Astrocyte of the cerebellum (primary cell): Measurements from ENCODE around the gene SSBP3.

ENCODE experiments used
- DNase-seq: peaks from one replicate; pipeline ENCODE4 v3.0.0-alpha.2; 2011; ENCODE audit warnings: low read depth
- H3K4me3 ChIP-seq: 2 replicates; pipeline ENCODE4 v1.5.1; 2011; ENCODE audit warnings: mild to moderate bottlenecking, low read depth, low read length, moderate library complexity
- CTCF ChIP-seq: IDR thresholded peaks from 2 replicates; pipeline ENCODE4 v1.5.1; 2012; ENCODE audit warnings: low read length, low read depth, moderate library complexity, mild to moderate bottlenecking; ENCODE audit errors: missing control alignments
- in situ Hi-C: cut with HindIII; loops from 2 replicates; pipeline ENCODE4 v1.10.0; 2017; ENCODE audit warnings: low sequenced_read_pairs

SSBP3 gene

DNA sequence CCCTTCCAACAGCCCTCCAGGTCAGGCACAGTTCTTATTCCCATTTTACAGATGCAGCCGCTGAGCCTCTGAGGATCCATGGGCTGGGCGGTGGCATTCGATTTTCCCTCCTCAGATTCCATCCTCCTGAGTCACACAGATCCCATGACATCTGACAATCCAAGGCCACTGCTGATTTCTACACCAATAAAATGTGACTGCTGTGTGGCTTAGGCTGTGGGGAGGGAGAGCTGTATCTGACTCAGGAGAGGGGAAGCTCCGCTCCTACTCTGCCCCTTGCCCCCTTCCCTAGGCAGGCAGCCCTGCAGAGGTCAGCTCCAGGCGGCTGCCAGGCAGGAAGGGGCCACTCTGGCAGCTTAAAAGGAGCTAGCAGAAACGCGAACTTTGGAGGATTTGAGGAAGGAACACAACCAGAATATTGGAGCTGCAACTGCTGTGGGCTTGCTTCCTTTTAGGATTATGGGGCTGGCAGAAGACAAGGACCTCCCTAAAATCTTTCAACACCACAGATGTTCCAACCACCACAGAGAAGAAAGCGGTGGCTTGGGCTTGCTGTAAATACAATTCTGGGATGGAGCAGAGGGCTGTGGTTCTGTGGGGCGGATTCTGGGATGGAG is 156.3 kb downstream of the SSBP3 start:
- H3K4me3 ChIP-seq, result no peak overlapping the region
- no peak for TF ChIP-seq CTCF
- no peak for DNase-seq
- in situ Hi-C loops, result no loop called here

DNA sequence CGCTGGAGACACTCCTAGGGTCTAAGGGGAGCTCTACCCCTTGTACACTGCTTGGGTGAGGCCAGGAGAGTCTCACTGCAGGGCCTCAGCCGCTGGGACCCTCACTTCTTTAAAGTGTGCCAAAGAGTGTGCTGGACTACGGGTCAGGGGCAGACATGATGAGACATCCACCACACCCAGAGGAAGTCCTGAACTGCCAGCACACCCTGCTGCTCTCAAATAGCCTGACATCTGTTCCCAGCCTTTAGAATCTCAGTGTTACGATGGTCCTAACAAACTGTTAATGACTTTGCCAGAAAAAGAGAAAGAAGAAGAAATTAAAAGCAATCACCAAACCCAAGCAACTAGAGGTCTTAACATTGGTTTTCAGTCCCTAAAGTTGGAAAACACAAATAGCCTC is 157.2 kb downstream of the SSBP3 start:
- no peak for TF ChIP-seq CTCF
- no peak overlapping the region for H3K4me3 ChIP-seq
- in situ Hi-C loops, result no loop called here
- no peak for DNase-seq

DNA sequence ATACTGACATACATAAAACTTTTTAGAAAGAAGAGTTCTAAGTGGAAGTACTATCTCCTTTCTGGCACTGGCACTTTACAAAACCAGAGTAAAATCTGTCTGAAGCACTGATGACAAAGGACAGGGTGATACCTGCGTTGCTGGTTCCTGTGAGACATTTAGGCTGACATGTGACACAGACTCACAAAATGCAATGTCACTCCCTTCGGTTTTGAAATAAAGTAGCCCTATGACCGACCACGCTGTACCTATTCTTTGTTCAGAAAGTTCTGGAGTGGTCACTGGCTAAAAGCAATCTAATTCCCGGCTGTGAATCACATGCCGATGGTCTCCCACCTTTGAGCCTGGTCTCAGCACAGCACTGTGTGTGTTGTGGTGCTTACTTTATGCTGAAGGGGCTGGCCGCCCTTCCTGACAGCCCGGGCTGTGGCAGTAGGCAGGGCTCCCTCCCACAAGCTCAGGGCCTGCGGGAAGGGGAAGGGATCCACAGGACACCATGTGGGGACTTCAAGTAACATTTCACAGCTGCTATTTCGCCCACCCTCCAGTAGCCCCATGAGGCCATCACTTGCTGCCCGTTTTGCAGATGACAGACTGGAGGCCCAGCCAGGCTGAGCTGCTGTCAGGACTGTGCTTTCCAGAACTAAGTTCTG is 158.2 kb downstream of the SSBP3 start:
- no peak for DNase-seq
- no peak for TF ChIP-seq CTCF
- no peak overlapping the region for H3K4me3 ChIP-seq
- in situ Hi-C loops, result no loop called here

- DNase-seq, result no peak
- no peak overlapping the region for H3K4me3 ChIP-seq
- in situ Hi-C loops, result no loop called here
- TF ChIP-seq CTCF, result no peak
Observed at GRCh38 chr1:54246116-54246721, 160.0 kb downstream of the SSBP3 start.

GRCh38 chr1:54245501-54245900 is 160.7 kb downstream of the SSBP3 start:
- TF ChIP-seq CTCF, result no peak
- in situ Hi-C loops, result no loop called here
- no peak overlapping the region for H3K4me3 ChIP-seq
- DNase-seq, result no peak

- in situ Hi-C loops, result loop anchor here (5.0 kb wide), 1 partner anchor 53 kb away; no protein-coding TSS in a partner anchor
- TF ChIP-seq CTCF, result no peak
- no peak for DNase-seq
- H3K4me3 ChIP-seq, result no peak overlapping the region
Observed at GRCh38 chr1:54244655-54245054, 161.5 kb downstream of the SSBP3 start.
